Measurements from ENCODE around the gene MPPED2. TPM values are rescaled to one million over a fixed set of nuclear protein-coding genes. Genes with fewer than 3 reads are reported as not detected.

MPPED2 gene
- total and polyA plus RNA-seq, 2 donors (not counting 3 experiments of a cell fraction or from before 2014, with no cell fraction given): not detected

GRCh38 chr11:30414244-30414643 lies 171.9 kb downstream of the MPPED2 start:
- dilution Hi-C loops (cut with MboI; ENCODE audit: extremely low pct_ligation_motif_present, low sequenced_read_pairs) (no loop called here), intact Hi-C loops (cut with micrococcal nuclease) (no loop called here)
- DNase-seq (ENCODE audit: low read depth, low spot score): no peak
- H3K4me1 ChIP-seq (ENCODE audit: control insufficient read depth, extremely low read depth, insufficient read depth, low read length): no peaks in the 10 kb centered on the region
- no peak overlapping the region for H2AFZ ChIP-seq (ENCODE audit: low read depth, low read length)
- ChIA-PET CTCF (no interaction called here), POLR2A (no interaction called here)
- no peaks in the 10 kb centered on the region for H4K20me1 ChIP-seq (replicated peaks; ENCODE audit: control insufficient read depth, extremely low read depth, insufficient read depth, low read length)
- H3K4me2 ChIP-seq (ENCODE audit: insufficient read depth, low read length): no peak overlapping the region
- no peaks in the 10 kb centered on the region for H3K79me2 ChIP-seq (ENCODE audit: control insufficient read depth, insufficient read depth, low read length)
- FAIRE-seq: no peak
- no peaks in the 10 kb centered on the region for H3K9me1 ChIP-seq (replicated peaks; ENCODE audit: control insufficient read depth, extremely low read depth, insufficient read depth, low read length)
- H3K36me3 ChIP-seq (ENCODE audit: control insufficient read depth in 2 of 2, extremely low read depth in 1 of 2, insufficient read depth in 2 of 2, low read length in 2 of 2): no peaks in the 10 kb centered on the region
- no peak overlapping the region for H3K9ac ChIP-seq (replicated peaks; ENCODE audit: extremely low read depth, insufficient read depth, low read length)
- BruUV-seq (replicated peaks): no TSS peak
- H3K27ac ChIP-seq (ENCODE audit: insufficient read depth, low read depth, low read length): no peak overlapping the region
- H3K27me3 ChIP-seq (ENCODE audit: control insufficient read depth in 2 of 2, insufficient read depth in 2 of 2, low read length in 2 of 2): no peaks in the 10 kb centered on the region
- H3K9me3 ChIP-seq (replicated peaks; ENCODE audit: control insufficient read depth, insufficient read depth, low read length): no peaks in the 10 kb centered on the region
- TF ChIP-seq MAX (IDR thresholded peaks at IDR 0.05; ENCODE audit: insufficient read depth, insufficient read length): no peak
- no peak for TF ChIP-seq EZH2 (IDR thresholded peaks at IDR 0.05; ENCODE audit: borderline replicate concordance, low read depth, low read length, severe bottlenecking)
- TF ChIP-seq GATA2 (IDR thresholded peaks at IDR 0.05; ENCODE audit: insufficient read depth, insufficient read length, low read depth, low read length): no peak
- TF ChIP-seq JUN (IDR thresholded peaks at IDR 0.05; ENCODE audit: borderline replicate concordance, insufficient read depth, insufficient read length, low read depth): no peak
- no peak for TF ChIP-seq POLR2A (IDR thresholded peaks at IDR 0.05; ENCODE audit: low read depth, low read length)
- no peak for TF ChIP-seq CTCF (IDR thresholded peaks at IDR 0.05; ENCODE audit: extremely low read depth in 1 of 2, insufficient read depth in 1 of 2, low read depth in 1 of 2, low read length in 2 of 2)
- TF ChIP-seq POLR2AphosphoS5 (IDR thresholded peaks at IDR 0.05; ENCODE audit: insufficient read depth, low read depth, low read length): no peak
- no peak for TF ChIP-seq MYC (IDR thresholded peaks at IDR 0.05; ENCODE audit: low read depth, low read length)
- TF ChIP-seq FOS (IDR thresholded peaks at IDR 0.05; ENCODE audit: borderline replicate concordance, insufficient read depth, low read length): no peak
- H3K4me3 ChIP-seq (replicated peaks in 1 of 3; ENCODE audit: insufficient read depth in 1 of 3, low read depth in 1 of 3, low read length in 3 of 3): no peak overlapping the region
